PC-3 (cell line): ENCODE measurements around the gene RERE. TPM values are rescaled to one million over a fixed set of nuclear protein-coding genes. Genes with fewer than 3 reads are reported as not detected.

Experiments
- ATAC-seq: fragments of 200-7000 bp; cut with Tn5 transposase; 2 replicates; pipeline ENCODE4 v1.9.1; 2020; ENCODE audit warnings: mild to moderate bottlenecking, moderate library complexity
- BruUV-seq: library from RNA; stranded (reverse); fragments of 400-500 nt; replicated peaks from 2 replicates; lab custom pipeline; 2021; lab: Mats Ljungman, UMichigan
- CTCF ChIA-PET: fragments of 300-600 bp; sonication (Branson Sonifier 250); formaldehyde crosslinking; loops from one replicate; lab custom pipeline; 2022; ENCODE audit warnings: antibody characterized with exemption; lab: Charles Lee
- POLR2A ChIA-PET: fragments of 300-600 bp; sonication (Branson Sonifier 250); formaldehyde crosslinking; loops from one replicate; lab custom pipeline; 2022; ENCODE audit warnings: antibody characterized with exemption; ENCODE audit not compliant: unreplicated experiment; lab: Charles Lee
- DNase-seq: peaks from one replicate; pipeline ENCODE4 v3.0.0-alpha.2; 2015
- H2AFZ ChIP-seq: fragments of 300-600 bp; sonication (generic); 2 replicates; pipeline ENCODE4 v1.6.0; 2016; ENCODE audit warnings: antibody characterized with exemption, low read length
- H3F3A ChIP-seq: fragments of 300-600 bp; sonication (generic); one replicate; pipeline ENCODE4 v1.6.0; 2017; ENCODE audit warnings: antibody characterized with exemption, low read length, control low read depth, mild to moderate bottlenecking; ENCODE audit not compliant: unreplicated experiment
- H3K27ac ChIP-seq: fragments of 300-600 bp; sonication (generic); 2 replicates; pipeline ENCODE4 v1.5.1; 2016; ENCODE audit warnings: mild to moderate bottlenecking, low read length
- H3K27me3 ChIP-seq: fragments of 300-600 bp; sonication (generic); 2 replicates; pipeline ENCODE4 v1.6.1; 2016; ENCODE audit warnings: low read length, mixed read lengths
- H3K36me3 ChIP-seq: fragments of 300-600 bp; sonication (generic); 2 replicates; pipeline ENCODE4 v1.6.1; 2016; ENCODE audit warnings: low read depth, mixed run types, low read length, mixed read lengths
- H3K4me1 ChIP-seq: fragments of 300-600 bp; sonication (generic); 2 replicates; pipeline ENCODE4 v1.5.1; 2016; ENCODE audit warnings: low read length; ENCODE audit not compliant: insufficient read depth
- H3K4me2 ChIP-seq: fragments of 300-600 bp; sonication (generic); 2 replicates; pipeline ENCODE4 v1.6.0; 2016; ENCODE audit warnings: low read length
- H3K4me3 ChIP-seq: fragments of 300-600 bp; sonication (generic); 2 replicates; pipeline ENCODE4 v1.5.1; 2016; ENCODE audit warnings: mild to moderate bottlenecking, low read length, mixed read lengths
- H3K79me2 ChIP-seq: fragments of 300-600 bp; sonication (generic); 2 replicates; pipeline ENCODE4 v1.6.1; 2017; ENCODE audit warnings: low read length, mixed read lengths
- H3K9ac ChIP-seq: fragments of 300-600 bp; sonication (generic); 2 replicates; pipeline ENCODE4 v1.6.0; 2016; ENCODE audit warnings: mild to moderate bottlenecking, low read length
- H3K9me2 ChIP-seq: fragments of 300-600 bp; sonication (generic); replicated peaks from 2 replicates; pipeline ENCODE4 v1.6.1; 2016; ENCODE audit warnings: mixed run types, low read length, mixed read lengths
- H3K9me3 ChIP-seq: fragments of 300-600 bp; sonication (generic); 2 replicates; pipeline ENCODE4 v1.6.1; 2016; ENCODE audit warnings: low read length, mixed read lengths
- H4K20me1 ChIP-seq: fragments of 300-600 bp; sonication (generic); 2 replicates; pipeline ENCODE4 v1.6.1; 2016; ENCODE audit warnings: low read length, mixed read lengths
- EZH2 ChIP-seq: fragments of 300-600 bp; sonication (generic); IDR thresholded peaks from one replicate; pipeline ENCODE4 v1.6.1; 2017; ENCODE audit warnings: antibody characterized with exemption, mild to moderate bottlenecking, low read length; ENCODE audit not compliant: unreplicated experiment
- EZH2phosphoT487 ChIP-seq: fragments of 300-600 bp; sonication (generic); IDR thresholded peaks from 2 replicates; pipeline ENCODE4 v1.6.1; 2018; ENCODE audit warnings: mild to moderate bottlenecking, antibody characterized with exemption, low read length, borderline replicate concordance
- intact Hi-C: fragments of 100-400 bp; cut with micrococcal nuclease; formaldehyde crosslinking; loops from 2 replicates; pipeline ENCODE4 v1.9.0; 2023
- total RNA-seq: library from RNA; depleted of rRNA; stranded (reverse); fragments of >200 nt; gene quantifications from 2 replicates; pipeline ENCODE4 v1.2.3, GENCODE V29; 2014
- TF ChIP-seq, protein P1 (sequence below): fragments of 300-600 bp; sonication (generic); conservative IDR thresholded peaks from 2 replicates; pipeline ENCODE4 v1.5.1; 2017; ENCODE audit warnings: antibody characterized with exemption, low read depth, mild to moderate bottlenecking, low read length

RERE gene
- total RNA-seq, 1 experiment from 2014 or later: 24.2 TPM

DNA sequence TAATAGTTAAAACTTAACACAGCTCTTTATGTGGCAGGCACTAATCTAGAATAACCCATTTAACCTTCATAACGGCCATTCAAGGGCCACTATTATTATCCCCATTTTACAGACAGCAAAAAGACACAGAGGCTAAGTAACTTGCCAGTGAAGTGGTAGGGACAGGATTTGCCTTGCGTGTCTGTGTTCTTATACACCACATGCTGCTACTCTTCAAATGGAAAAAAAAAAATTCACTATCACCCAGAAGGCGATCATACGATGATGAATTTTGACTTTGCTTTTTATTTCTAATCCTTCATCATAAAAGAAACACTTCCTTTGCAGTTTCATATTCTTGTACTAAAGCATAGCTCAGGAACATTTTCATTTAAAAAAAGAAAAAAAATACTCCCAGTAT, 65.5 kb downstream of the RERE start:
- TF ChIP-seq, protein P1, sequence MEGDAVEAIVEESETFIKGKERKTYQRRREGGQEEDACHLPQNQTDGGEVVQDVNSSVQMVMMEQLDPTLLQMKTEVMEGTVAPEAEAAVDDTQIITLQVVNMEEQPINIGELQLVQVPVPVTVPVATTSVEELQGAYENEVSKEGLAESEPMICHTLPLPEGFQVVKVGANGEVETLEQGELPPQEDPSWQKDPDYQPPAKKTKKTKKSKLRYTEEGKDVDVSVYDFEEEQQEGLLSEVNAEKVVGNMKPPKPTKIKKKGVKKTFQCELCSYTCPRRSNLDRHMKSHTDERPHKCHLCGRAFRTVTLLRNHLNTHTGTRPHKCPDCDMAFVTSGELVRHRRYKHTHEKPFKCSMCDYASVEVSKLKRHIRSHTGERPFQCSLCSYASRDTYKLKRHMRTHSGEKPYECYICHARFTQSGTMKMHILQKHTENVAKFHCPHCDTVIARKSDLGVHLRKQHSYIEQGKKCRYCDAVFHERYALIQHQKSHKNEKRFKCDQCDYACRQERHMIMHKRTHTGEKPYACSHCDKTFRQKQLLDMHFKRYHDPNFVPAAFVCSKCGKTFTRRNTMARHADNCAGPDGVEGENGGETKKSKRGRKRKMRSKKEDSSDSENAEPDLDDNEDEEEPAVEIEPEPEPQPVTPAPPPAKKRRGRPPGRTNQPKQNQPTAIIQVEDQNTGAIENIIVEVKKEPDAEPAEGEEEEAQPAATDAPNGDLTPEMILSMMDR: no peak
- no peak for TF ChIP-seq EZH2
- no peak for TF ChIP-seq EZH2phosphoT487
- H3K27me3 ChIP-seq: no peaks in the 10 kb centered on the region

DNA sequence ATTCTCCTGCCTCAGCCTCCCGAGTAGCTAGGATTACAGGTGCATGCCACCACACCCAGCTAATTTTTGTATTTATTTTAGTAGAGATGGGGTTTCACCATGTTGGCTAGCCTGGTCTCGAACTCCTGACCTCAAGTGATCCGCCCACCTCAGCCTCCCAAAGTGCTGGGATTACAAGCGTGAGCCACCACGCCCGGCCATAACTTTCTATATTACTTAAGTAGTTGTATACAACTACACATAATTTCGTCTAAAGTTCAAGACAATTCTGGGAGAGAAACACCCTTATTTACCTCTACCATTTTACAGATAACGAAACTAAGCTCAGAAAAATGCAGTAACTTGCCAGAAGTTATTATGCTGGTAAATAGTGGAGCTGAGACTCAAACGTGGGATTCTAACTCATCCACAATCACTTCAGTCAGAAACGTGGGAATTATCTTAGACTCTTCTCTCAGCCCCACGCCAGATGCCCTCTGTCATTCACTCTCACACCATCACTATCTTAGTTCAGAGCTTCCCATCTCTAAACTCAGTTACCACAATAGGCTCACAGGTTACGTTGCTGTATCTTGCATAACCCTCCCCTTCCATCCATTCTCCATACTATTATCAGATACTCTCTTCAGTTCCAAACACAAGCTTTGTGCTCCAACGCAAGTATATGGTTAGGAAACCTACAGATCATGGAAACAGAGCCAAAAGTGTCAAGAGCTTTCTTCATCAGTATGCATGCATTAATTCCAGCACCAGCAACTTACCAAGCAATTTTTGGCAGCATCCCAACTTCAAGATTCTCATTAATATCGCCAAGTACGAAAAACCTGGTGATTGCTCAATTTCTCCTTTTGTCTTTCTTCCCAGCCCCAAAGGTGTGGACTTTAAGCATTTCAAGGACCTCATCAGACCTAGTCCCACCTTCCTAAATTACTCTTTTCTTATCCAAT, 69.3 kb downstream of the RERE start:
- Histone ChIP-seq H3K9me3 (no peaks in the 10 kb centered on the region), H3K9ac (no peak overlapping the region), H3K79me2 (no peaks in the 10 kb centered on the region; the same call in 1 of the 2 replicates), H2AFZ (no peak overlapping the region), H3K27me3 (no peaks in the 10 kb centered on the region), H3K4me1 (peaks cover 13% of the 10 kb centered on the region; the same call in 1 of the 2 replicates), H3K4me3 (no peak overlapping the region), H3K9me2 (no peaks in the 10 kb centered on the region), H3K4me2 (no peak overlapping the region), H3K27ac (no peak overlapping the region), H4K20me1 (no peaks in the 10 kb centered on the region), H3F3A (no peaks in the 10 kb centered on the region), H3K36me3 (no peaks in the 10 kb centered on the region)
- no peak for TF ChIP-seq EZH2
- TF ChIP-seq, protein P1: no peak
- TF ChIP-seq EZH2phosphoT487: no peak
- ChIA-PET POLR2A (no interaction called here), CTCF (no interaction called here)
- intact Hi-C loops: no loop called here
- ATAC-seq (peak; percentile 27), DNase-seq (peak; percentile 19)
- BruUV-seq: no TSS peak

More for the DNA sequence above, 65.5 kb downstream of the RERE start:
- H3K36me3 ChIP-seq: no peaks in the 10 kb centered on the region
- H3K79me2 ChIP-seq: 0 out of 2 replicates have a peak, but pooled peaks cover 5% of the 10 kb centered on the region
- ATAC-seq (no peak), DNase-seq (no peak)
- peaks cover 5% of the 10 kb centered on the region; the same call in 1 of the 2 replicates for H3K4me1 ChIP-seq
- H3K9ac ChIP-seq: no peak overlapping the region
- H3F3A ChIP-seq: no peaks in the 10 kb centered on the region
- H3K9me2 ChIP-seq: no peaks in the 10 kb centered on the region
- intact Hi-C loops: no loop called here
- no peak overlapping the region for H3K27ac ChIP-seq
- no peak overlapping the region for H2AFZ ChIP-seq
- no peaks in the 10 kb centered on the region for H3K9me3 ChIP-seq
- POLR2A ChIA-PET: no interaction called here
- CTCF ChIA-PET: no interaction called here
- H4K20me1 ChIP-seq: no peaks in the 10 kb centered on the region
- no TSS peak for BruUV-seq
- no peak overlapping the region for H3K4me2 ChIP-seq
- H3K4me3 ChIP-seq: no peak overlapping the region

DNA sequence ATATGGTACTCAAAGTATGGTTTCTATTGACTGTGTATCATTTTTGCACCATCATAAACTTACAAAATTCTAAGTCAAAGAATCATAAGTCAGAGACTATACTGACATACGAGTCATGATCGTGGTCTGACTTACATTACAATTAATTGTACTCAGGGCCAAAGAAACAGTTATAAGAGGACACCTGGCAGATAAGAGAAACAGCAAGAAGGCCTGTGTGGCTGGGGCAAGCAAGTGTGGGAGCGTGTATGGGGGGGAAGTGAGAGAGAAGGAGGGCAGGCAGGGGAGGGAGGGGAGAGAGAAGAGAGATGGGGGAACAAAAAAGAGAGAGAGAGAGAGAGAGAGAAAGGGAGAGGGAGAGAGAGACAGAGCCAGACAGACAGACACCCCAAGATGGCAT, 70.9 kb downstream of the RERE start:
- H3F3A ChIP-seq: no peaks in the 10 kb centered on the region
- ATAC-seq: peak; percentile 41
- H3K27me3 ChIP-seq: no peaks in the 10 kb centered on the region
- no peak overlapping the region for H3K27ac ChIP-seq
- intact Hi-C loops: no loop called here
- DNase-seq: peak; percentile 48
- no peaks in the 10 kb centered on the region for H4K20me1 ChIP-seq
- POLR2A ChIA-PET: no interaction called here
- peaks cover under 1% of the 10 kb centered on the region; the same call in 1 of the 2 replicates for H3K79me2 ChIP-seq
- CTCF ChIA-PET: no interaction called here
- no peak overlapping the region for H3K4me2 ChIP-seq
- H3K36me3 ChIP-seq: no peaks in the 10 kb centered on the region
- H3K4me3 ChIP-seq: no peak overlapping the region
- H2AFZ ChIP-seq: no peak overlapping the region
- H3K9me3 ChIP-seq: no peaks in the 10 kb centered on the region
- BruUV-seq: no TSS peak
- H3K4me1 ChIP-seq: peaks cover 28% of the 10 kb centered on the region
- H3K9me2 ChIP-seq: no peaks in the 10 kb centered on the region
- TF ChIP-seq EZH2phosphoT487 (no peak), EZH2 (no peak)
- TF ChIP-seq, protein P1: no peak
- no peak overlapping the region for H3K9ac ChIP-seq
